Endodermal cell (in vitro differentiated cells): ENCODE results near the gene GRM8. TPM values are rescaled to one million over a fixed set of nuclear protein-coding genes. Genes with fewer than 3 reads are reported as not detected.

Experiments
- DNase-seq: peaks from one replicate; pipeline ENCODE4 v3.0.0-alpha.2; 2017
- H3K27ac ChIP-seq: 2 replicates; pipeline ENCODE4 v1.5.1; 2013; ENCODE audit warnings: mild to moderate bottlenecking, low read depth, low read length, moderate library complexity
- H3K27me3 ChIP-seq: 2 replicates; pipeline ENCODE4 v1.6.1; 2013; ENCODE audit warnings: mild to moderate bottlenecking, low read length, moderate library complexity; ENCODE audit not compliant: insufficient read depth, control insufficient read depth, poor library complexity, severe bottlenecking
- H3K36me3 ChIP-seq: 2 replicates; pipeline ENCODE4 v1.7.0; 2013; ENCODE audit warnings: mild to moderate bottlenecking, low read length, moderate library complexity; ENCODE audit not compliant: control insufficient read depth, insufficient read depth
- H3K4me1 ChIP-seq: one replicate; pipeline ENCODE4 v1.7.0; 2013; ENCODE audit warnings: low read length; ENCODE audit not compliant: control insufficient read depth, insufficient read depth
- H3K4me3 ChIP-seq: 2 replicates; pipeline ENCODE4 v1.5.1; 2013; ENCODE audit warnings: mild to moderate bottlenecking, low read length, moderate library complexity
- H3K9ac ChIP-seq: 2 replicates; pipeline ENCODE4 v1.6.1; 2013; ENCODE audit warnings: mild to moderate bottlenecking, low read length, moderate library complexity; ENCODE audit not compliant: poor library complexity, severe bottlenecking; ENCODE audit errors: extremely low read depth
- H3K9me3 ChIP-seq: 2 replicates; pipeline ENCODE4 v1.6.1; 2013; ENCODE audit warnings: mild to moderate bottlenecking, low read length, moderate library complexity; ENCODE audit not compliant: control insufficient read depth
- H3K27ac Mint-ChIP-seq: 2 replicates; pipeline ENCODE4 v1.8.0; 2020; ENCODE audit warnings: mixed read lengths
- H3K27me3 Mint-ChIP-seq: 2 replicates; pipeline ENCODE4 v1.8.0; 2021; ENCODE audit warnings: mild to moderate bottlenecking, mixed read lengths; ENCODE audit not compliant: insufficient read depth
- H3K36me3 Mint-ChIP-seq: 2 replicates; pipeline ENCODE4 v1.8.0; 2020; ENCODE audit warnings: low read depth, mixed read lengths
- H3K4me1 Mint-ChIP-seq: 2 replicates; pipeline ENCODE4 v1.8.0; 2020; ENCODE audit warnings: mixed read lengths
- H3K4me3 Mint-ChIP-seq: 2 replicates; pipeline ENCODE4 v1.8.0; 2020; ENCODE audit warnings: mild to moderate bottlenecking, moderate library complexity, mixed read lengths
- H3K9me3 Mint-ChIP-seq: 2 replicates; pipeline ENCODE4 v1.8.0; 2020; ENCODE audit warnings: mild to moderate bottlenecking, mixed read lengths
- WGBS, 2 experiments: methylation state at CpG; one replicate each; pipeline versions ENCODE4 v1.1.5 to v1.1.7; 2013; ENCODE audit warnings: missing lambda C conversion rate in 2 of 2, mixed read lengths in 1 of 2; ENCODE audit not compliant: insufficient coverage in 1 of 2, insufficient read length in 1 of 2; 5-methylcytosine and 5-hydroxymethylcytosine counted together
- total RNA-seq, 2 donors: library from RNA; stranded (reverse); fragmentation: NEBNext Ultra II Directional in 1 of 2; extraction: Animal tissue kit (Norgen Biotek cat#: 25700) in 1 of 2; gene quantifications; 2 replicates in 1 of 2; 3 replicates in 1 of 2; pipeline ENCODE4 v1.2.1, GENCODE V29; 2021
- TF ChIP-seq, protein P1 (sequence below): fragments of 200-600 bp; sonication (generic); conservative IDR thresholded peaks from 2 replicates; pipeline ENCODE4 v1.5.0; 2021; ENCODE audit warnings: antibody characterized with exemption, mild to moderate bottlenecking

GRM8 gene
- total RNA-seq, 2 donors from 2014 or later = 0.93 to 2.0 TPM

DNA sequence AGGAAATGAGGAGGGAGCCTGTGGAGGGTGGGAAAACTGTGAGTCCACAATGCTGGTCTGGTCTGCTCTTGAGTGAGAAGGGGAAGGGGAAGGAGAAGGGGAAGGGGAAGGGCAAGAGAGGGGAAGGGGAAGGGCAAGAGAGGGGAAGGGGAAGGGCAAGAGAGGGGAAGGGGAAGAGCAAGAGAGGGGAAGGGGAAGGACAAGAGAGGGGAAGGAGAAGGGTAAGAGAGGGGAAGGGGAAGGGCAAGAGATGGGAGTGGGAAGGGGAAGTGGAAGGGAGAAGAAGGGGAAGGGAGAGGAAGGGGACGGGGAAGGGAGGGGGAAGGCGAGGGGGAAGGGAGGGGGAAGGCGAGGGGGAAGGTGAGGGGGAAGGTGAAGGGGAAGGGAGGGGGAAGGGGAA, 213.2 kb downstream of the GRM8 start:
- TF ChIP-seq, protein P1, sequence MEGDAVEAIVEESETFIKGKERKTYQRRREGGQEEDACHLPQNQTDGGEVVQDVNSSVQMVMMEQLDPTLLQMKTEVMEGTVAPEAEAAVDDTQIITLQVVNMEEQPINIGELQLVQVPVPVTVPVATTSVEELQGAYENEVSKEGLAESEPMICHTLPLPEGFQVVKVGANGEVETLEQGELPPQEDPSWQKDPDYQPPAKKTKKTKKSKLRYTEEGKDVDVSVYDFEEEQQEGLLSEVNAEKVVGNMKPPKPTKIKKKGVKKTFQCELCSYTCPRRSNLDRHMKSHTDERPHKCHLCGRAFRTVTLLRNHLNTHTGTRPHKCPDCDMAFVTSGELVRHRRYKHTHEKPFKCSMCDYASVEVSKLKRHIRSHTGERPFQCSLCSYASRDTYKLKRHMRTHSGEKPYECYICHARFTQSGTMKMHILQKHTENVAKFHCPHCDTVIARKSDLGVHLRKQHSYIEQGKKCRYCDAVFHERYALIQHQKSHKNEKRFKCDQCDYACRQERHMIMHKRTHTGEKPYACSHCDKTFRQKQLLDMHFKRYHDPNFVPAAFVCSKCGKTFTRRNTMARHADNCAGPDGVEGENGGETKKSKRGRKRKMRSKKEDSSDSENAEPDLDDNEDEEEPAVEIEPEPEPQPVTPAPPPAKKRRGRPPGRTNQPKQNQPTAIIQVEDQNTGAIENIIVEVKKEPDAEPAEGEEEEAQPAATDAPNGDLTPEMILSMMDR = no peak
- WGBS, 2 experiments = no CpG with 5 or more reads among the region's 3 CpGs
- H3K27me3 Mint-ChIP-seq = peaks cover 3% of the 10 kb centered on the region
- Histone ChIP-seq H3K27ac (no peak overlapping the region), H3K9me3 (no peaks in the 10 kb centered on the region), H3K9ac (no peak overlapping the region), H3K27me3 (no peaks in the 10 kb centered on the region), H3K36me3 (no peaks in the 10 kb centered on the region), H3K4me1 (peaks cover under 1% of the 10 kb centered on the region), H3K4me3 (no peak overlapping the region)
- H3K4me3 Mint-ChIP-seq = no peak overlapping the region
- H3K9me3 Mint-ChIP-seq = peaks cover 4% of the 10 kb centered on the region
- no peaks in the 10 kb centered on the region for H3K36me3 Mint-ChIP-seq
- no peak overlapping the region for H3K27ac Mint-ChIP-seq
- peaks cover 5% of the 10 kb centered on the region for H3K4me1 Mint-ChIP-seq
- no peak for DNase-seq

DNA sequence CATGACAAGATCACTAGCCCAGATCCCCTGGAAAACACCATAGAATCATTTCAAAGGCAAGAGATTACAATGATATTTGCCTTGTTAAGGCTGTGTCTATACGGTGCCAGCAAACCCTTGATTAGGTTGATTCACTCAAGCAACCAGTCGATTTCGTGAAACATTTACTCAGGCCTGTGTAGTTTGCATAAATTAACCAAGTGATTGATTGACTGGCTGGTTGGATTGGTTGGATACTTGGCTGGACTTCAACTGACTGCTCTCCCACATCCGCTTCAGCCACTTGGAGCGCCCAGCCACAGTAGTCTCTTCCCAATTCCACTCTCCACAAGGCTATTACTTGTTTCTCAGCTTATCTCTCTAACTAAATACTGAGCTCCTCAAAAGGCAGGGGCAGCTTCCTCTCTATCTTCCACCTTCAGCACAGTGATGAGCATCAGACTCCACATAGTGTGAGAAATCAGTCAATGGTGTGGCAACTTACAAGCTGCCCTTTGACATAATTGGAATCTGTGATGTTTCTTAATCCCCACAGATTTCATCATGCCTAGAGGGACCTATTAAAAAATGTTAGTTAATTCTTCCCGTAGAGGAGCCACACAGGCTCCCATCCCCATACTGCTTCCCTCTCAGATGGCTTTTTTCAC, 217.4 kb downstream of the GRM8 start:
- DNase-seq = no peak
- Mint-ChIP-seq H3K27me3 (peaks cover 5% of the 10 kb centered on the region), H3K36me3 (no peaks in the 10 kb centered on the region), H3K27ac (no peak overlapping the region), H3K4me1 (peaks cover 5% of the 10 kb centered on the region), H3K9me3 (no peaks in the 10 kb centered on the region), H3K4me3 (no peak overlapping the region)
- no peak overlapping the region for H3K9ac ChIP-seq
- H3K27ac ChIP-seq = no peak overlapping the region
- no peaks in the 10 kb centered on the region for H3K27me3 ChIP-seq
- 92 to 93% methylated on average over 2 to 6 of the region's 6 CpGs for WGBS, 2 experiments
- no peaks in the 10 kb centered on the region for H3K9me3 ChIP-seq
- no peaks in the 10 kb centered on the region for H3K36me3 ChIP-seq
- peaks cover 3% of the 10 kb centered on the region for H3K4me1 ChIP-seq
- H3K4me3 ChIP-seq = no peak overlapping the region
- TF ChIP-seq, protein P1 = no peak

DNA sequence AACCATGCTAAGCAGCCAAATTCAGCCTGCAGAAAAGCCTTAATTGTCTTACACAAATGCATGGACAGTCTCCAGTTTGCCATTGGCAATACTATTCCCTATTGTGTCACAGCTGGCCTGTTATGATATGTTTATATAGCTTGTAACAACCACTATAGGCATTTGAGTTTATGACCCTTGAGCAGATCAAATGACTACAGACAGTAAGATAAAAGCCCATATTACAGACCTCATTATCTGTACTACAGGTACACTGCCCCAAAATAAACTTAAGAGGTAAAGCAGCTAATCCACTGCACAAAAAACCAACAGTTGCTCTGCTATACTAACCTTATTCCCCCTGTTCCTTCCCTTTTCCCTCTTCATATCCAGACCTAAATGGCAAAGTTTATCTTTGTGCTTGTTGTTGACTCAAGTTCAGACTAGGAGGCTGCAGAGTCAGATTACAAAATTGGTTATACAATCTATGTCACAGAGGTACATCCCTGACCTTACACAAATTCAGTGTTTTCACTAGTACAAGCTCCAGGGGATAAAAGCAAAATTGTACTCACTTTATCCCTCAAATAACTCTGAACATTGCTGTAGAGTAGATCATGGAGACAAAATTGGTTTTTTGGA, 218.4 kb downstream of the GRM8 start:
- peaks cover 3% of the 10 kb centered on the region for H3K4me1 ChIP-seq
- no peak overlapping the region for H3K9ac ChIP-seq
- H3K4me3 ChIP-seq = no peak overlapping the region
- Mint-ChIP-seq H3K36me3 (no peaks in the 10 kb centered on the region), H3K4me1 (peaks cover 5% of the 10 kb centered on the region), H3K27me3 (peaks cover 7% of the 10 kb centered on the region), H3K27ac (no peak overlapping the region), H3K4me3 (no peak overlapping the region), H3K9me3 (no peaks in the 10 kb centered on the region)
- no peaks in the 10 kb centered on the region for H3K9me3 ChIP-seq
- H3K27ac ChIP-seq = no peak overlapping the region
- no peaks in the 10 kb centered on the region for H3K36me3 ChIP-seq
- no peak for DNase-seq
- TF ChIP-seq, protein P1 = no peak
- H3K27me3 ChIP-seq = no peaks in the 10 kb centered on the region
